NAMALWA (cell line): ENCODE data around the gene HCLS1.
"Not testable (repeated sequence)": the region's sequence is repeated elsewhere in the genome, so short reads cannot be mapped to it uniquely, and the experiment has no call there.

Source experiments
- DNase-seq: peaks from one replicate; pipeline ENCODE4 v3.0.0-alpha.2; 2015; ENCODE audit warnings: low spot score

Gene HCLS1, protein sequence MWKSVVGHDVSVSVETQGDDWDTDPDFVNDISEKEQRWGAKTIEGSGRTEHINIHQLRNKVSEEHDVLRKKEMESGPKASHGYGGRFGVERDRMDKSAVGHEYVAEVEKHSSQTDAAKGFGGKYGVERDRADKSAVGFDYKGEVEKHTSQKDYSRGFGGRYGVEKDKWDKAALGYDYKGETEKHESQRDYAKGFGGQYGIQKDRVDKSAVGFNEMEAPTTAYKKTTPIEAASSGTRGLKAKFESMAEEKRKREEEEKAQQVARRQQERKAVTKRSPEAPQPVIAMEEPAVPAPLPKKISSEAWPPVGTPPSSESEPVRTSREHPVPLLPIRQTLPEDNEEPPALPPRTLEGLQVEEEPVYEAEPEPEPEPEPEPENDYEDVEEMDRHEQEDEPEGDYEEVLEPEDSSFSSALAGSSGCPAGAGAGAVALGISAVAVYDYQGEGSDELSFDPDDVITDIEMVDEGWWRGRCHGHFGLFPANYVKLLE

DNA sequence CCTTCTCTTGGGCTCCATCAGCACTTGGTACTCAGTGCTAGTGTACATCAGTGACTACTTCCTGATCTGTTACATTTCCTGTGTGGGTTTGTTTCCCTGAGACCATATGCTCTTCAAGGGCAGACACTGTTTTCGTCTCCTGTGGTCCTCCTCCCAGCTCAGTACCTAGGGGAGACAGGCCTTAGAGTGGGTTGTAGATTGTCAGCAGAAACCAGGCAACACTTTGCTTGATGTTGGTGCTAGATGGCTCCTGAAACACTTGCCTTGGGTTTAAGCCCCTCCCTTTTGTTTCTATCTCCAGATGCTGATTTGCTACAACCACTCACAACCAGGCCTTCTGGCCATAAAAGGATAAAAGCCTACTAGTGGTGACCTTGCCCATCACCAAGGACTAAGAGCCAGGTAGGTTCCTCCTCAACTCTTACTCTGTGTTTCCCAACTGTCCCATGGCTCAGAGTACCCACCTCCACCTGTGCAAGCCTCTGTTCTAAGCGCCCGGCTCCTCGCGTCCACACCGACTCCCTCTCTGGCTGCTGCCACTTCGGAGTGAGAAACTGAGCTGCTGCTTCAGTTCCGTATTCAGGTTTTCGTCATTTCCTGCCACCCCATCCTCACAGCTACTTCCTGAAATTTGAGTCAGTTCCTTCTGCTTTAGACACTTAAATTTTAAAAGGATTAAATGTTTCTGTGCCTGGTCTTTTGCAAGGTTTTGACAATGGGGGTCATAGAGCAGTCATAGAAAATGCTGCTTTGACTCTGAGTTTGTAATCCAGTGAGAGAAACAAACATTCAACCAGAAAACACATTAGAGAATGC is at the start of gene HCLS1:
HCLS1 (minus strand) TSS at position 548 of the 816 bp plus-strand sequence. CDS start 2,556 bp downstream, outside the sequence.
- peak; percentile 93 for DNase-seq

DNA sequence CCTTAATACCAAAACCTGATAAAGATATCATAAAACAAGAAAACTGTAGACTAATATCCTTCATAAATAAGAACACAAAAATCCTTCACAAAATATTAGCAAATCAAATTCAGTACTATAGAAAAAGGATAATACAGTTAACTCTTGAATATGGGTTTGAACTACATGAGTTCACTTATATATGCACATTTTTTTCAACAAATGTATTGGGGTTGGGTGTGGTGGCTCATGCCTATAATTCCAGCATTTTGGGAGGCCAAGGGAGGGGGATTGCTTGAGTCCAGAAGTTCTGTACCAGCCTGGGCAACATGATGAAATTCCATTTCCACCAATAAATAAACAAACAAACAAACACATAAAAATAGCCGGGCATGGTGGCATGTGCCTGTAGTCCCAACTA is 49.6 kb upstream of the HCLS1 start:
- no peak for DNase-seq

DNA sequence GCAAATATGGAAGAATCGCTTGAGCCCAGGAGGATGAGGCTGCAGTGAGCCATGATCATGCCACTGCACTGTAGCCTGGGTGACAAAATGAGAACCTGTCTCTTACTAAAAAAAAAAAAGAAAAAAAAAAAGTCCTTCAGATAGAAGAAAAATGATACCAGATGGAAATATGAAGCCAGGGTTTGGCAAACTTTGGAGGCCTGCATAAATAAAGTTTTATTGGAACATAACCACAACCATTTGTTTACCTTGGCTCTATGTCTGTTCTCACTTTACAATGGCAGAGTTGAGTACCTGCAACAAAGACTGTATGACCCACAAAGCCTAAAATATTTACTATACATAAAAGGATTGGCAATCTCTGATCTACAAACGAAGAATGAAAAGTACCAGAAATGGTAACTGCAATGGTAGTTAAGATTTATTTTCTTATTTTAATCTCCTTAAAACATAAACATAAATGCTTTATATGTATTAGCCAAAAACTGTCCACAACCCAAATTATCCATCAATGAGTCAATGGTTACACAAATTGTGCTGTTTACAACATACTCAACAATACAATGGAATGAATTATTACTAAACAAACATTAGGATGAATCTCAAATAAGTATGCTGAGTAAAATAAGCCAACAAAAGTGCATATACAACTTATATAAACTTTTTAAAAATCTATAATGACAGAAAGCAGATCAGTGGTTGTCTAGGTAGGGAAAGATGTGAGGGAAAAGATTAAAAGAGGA is 47.0 kb upstream of the HCLS1 start:
- DNase-seq: no peak

DNA sequence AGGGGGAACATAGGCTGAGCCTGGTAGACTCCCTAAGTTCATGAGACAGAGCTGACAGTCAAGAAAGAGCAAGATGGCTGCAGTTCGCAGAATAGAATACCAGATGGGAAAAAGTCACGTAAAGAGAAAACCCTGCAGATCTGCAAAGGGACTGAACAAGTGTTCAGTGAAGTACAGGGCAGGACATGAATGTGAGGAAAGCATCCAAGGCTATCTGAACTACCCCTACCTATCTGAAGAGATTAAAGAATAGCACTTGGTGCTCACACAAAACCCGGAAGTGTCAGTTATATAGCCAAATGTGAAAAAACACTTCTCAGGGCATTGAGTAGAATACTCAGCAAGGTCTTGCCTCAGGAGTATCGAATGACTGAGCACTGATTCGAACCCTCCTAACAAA is 44.8 kb upstream of the HCLS1 start:
- no peak for DNase-seq

DNA sequence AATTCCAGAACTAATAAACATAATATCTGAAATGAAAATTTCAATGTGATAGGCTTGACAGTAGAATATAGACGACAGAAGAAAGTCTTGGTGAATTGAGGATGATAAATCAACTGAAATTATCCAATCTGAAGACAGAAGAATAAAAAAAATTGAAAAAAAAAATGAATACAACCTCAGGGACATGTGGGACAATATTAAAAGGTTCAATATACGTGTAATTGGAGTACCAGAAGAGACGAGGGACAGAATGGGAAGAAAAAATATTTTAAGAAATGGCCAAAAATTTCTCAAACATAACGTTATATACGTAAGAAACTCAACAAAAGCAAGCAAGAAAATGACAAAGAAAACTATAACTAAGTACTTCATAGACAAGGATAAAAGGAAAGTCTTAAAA is 43.3 kb upstream of the HCLS1 start:
- DNase-seq: no peak

DNA sequence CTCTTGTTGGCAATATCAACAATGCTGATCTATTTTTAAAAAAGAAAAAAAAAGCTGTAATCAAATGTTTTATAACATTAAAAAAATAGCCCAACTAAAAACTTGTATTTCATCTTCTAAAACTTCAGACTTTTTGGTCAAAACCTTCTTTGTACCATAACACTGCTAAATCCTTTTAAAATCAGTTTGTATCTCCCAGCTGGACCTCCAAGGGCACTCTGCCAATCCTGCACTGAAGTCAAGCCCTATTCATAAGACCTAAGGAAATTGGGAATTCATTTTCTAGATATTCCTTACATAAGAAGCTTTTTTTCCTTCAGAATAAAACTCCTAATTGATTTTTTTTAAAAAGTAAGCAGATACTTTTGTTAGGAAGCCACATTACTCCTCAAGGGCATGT is 38.2 kb upstream of the HCLS1 start:
- no peak for DNase-seq

DNA sequence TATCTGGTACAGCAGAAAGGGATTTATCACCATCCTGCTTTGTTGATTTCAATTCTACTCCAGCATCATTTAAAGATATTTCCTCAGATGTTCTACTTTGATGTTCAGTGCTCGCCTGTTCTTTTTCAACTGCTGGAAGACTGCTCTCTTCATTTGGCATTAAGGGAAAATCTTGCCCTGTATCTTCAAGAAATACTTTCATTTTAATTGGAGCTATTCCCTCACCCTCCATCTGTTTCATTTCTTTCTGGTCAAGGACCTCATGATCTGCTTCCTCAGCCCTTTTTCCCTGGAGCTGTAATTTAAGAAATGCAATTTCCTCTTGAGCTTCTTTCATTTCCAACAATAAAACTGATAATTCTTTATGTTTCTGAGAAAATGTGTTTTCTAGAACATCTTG is 37.8 kb upstream of the HCLS1 start:
- DNase-seq: no peak

DNA sequence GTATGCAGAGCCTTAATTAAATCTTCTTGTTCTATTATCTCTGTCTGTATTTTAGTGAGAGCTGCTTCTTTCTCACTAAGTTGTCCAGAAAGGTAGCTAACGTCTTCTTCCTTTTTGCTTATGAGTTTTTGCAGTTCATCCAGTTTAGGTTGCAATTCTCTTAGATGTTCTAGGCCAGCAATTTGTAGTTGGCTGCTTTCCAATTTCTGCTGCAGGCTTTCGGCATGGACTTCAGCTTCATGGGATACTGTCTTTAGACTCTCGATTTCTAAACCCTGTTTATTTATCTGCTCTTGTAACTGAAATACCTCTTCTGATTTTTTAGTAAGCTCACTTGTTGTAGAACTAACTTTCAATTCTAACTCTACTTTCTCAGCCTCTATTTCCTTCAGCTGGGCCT is 35.5 kb upstream of the HCLS1 start:
- DNase-seq: no peak

DNA sequence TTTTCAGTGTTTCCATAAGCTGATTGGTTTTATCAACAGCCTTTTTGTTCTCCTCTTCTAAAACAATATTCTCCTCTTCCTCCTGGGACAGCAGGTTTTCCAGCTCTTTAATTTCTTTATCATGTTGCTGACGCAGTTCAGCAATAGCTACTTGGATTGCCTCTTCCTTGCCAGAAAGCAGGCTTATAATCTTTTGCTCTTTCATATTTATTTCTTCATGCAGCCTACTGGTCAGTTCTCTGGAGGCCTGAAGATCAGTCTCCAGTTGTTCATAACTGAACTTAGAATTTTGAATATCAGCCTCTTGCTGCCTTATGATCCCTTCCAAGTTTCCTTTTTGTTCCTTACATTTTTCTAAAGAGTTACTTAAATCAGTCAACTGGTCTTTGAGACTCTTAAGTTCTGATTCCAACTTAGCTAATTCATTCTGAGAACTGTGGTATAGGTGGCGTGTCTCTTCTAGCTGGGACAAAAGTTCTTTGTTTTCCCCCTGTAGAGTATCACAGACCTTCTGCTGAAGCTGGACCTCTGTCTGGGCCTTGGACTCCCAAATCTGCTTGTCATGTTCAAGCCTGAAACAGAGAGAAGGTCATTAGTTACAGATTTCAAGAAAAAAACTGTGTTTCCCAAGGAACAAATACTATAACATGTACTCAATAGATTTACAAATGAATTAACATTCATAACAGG is 31.5 kb upstream of the HCLS1 start:
- no peak for DNase-seq

DNA sequence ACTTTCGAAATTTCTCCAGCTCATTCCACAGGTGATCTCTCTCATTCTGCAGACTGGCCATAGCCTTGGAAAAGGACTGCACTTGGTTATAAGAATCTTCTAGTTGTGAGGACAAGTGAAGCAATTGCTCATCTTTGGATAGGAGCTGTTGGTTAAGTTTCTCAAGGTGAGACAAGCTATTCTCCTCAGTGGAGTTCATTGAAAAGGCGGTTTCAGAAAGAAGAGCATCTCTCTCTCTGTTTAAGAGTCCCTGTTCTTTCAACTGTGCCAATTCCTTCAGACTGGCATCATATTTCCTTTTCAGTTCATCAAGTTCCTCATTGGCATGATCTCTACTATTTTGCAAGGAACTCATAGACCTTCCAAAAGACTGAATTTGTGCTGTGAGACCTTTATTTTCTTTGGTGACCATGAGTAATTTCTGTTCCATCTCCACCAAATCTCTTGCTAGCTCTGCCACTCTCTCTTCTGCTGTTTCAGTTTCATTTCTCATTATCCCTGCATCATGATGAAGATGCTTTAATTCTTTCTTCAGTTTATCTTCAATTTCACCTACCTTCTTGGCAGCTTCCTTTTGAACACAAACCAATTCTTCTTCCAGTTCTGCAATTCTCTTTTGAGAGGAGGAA is 30.2 kb upstream of the HCLS1 start:
- DNase-seq: no peak

DNA sequence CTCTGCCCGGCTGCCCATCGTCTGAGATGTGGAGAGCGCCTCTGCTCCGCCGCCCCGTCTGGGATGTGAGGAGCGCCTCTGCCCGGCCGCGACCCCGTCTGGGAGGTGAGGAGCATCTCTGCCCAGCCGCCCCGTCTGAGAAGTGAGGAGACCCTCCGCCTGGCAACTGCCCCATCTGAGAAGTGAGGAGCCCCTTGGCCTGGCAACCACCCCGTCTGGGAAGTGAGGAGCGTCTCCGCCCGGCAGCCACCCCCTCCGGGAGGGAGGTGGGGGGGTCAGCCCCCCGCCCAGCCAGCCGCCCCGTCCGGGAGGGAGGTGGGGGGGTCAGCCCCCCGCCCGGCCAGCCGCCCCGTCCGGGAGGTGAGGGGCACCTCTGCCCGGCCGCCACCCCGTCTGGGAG is 28.0 kb upstream of the HCLS1 start:
- DNase-seq: not testable (repeated sequence)

DNA sequence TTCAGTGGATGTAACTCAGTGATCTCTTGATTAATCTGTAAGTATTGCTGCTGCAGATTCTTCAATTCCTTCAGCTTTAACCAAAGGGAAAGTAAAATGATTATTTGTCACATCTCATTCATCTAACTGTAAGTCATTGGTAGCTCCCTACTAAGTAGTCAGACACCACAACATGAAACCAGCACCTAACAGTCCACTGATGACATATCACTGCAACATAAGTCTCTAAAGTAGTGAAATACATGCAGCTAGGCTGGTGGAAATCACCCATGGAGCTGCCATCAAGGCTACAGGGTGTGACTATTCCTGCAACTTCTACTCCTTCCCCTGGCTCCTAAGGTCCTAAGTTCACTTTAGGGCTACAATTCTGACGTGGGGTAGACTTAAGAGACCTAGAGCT is 21.1 kb upstream of the HCLS1 start:
- DNase-seq: no peak

DNA sequence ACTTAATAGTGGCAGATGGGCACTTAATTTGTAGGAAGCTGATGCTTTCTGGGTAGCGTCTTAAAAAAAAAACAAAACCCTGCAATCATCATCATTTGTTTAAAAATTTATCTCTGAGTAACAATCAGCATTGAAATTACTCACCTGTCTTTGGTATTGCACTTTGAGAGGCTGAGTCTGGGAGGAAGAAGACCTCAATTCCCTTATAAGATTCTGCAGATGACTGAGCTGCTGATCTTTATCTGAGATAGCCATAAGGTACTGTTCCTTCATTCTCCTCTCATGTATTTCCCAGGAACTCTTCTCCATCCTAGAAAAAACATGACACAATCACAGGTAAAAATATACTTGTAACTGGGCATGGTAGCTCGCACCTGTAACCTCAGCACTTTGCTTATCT is 16.4 kb upstream of the HCLS1 start:
- no peak for DNase-seq

DNA sequence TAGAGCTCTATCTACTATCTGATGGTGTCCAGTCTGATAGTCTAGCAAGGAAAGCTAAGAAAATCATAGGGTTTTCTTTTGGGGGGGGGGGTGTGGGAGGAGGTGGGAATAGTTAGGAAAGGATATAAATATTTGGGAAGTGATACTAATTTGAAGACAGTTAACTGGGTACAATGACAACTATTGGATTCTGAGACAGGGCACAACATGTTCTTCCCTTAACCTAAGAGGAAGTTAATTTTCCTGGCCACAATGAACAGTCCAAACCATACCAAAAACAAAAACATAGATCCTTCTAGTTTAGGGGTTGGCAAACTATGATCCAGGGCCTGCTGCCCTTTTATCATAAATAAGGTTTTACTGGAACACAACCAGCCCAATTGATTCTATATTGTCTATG is 10.0 kb upstream of the HCLS1 start:
- no peak for DNase-seq

DNA sequence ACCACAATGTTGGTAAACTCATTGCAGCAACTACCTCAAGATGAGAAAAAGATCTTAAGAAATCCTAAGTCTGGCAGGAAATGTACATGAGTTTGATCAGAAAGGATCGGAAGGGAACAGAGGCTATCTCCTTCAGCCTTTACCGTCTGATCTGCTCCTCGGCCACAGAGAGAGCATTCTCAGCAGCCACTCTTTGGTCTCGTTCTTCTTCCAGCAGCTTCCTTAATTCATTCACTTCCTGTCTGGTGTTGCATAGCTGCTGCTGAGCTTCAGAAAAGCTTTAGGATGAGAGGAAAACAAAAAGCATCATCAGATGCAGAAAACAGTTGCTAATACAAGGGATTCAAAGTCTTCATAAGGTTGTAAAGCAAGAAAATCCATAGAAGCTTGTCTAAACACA is 6.6 kb upstream of the HCLS1 start:
- no peak for DNase-seq

DNA sequence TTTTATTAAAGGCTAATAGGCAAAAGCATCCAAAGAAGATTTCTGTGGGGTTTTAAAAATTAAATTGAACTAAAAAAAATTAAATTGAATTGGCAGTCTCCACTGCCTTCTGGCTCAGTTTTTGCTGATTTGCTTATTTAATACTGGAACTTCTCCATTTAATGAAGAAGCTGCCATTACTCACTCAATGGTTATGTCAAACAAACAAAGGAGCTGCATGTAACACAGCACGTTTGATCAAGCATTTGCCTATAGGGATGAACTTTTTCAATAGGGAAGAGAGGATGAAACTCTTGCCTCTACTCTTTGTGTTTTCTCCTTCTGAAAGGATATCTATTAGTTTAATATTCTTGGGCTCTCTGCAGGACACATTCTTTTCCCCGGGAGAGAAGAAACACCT is 4.8 kb upstream of the HCLS1 start:
- no peak for DNase-seq

DNA sequence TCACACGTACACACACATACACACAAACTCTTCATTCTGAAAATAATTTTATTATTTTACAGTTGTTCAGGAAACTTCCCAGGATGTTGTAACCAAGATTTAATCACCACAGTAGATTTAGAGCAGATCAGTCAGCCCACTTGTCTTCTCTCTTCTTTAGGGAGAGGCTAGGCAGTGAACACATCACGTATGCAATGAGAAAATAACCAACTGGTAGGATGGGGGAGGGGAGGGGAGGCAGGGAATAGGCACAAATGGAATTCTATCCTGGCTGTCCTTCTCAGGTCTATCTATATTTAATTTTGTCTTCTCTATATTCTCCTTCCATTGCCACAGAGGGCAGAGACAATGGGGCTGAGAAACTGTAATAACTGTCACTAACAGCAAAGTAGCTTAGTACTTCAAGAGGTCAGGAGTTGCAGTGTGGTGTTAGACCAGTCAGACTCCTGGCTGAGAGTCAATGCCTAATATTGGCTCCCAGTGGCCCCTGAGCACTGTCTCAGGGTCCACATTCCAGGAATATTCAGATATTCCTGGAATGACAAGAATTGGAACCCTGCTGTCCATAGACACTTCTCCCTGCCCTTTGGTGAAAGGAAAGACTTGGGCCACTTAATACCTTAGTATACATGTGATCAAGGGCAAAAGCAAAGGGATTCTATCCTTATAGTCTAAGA is 2.6 kb upstream of the HCLS1 start:
- DNase-seq: no peak

DNA sequence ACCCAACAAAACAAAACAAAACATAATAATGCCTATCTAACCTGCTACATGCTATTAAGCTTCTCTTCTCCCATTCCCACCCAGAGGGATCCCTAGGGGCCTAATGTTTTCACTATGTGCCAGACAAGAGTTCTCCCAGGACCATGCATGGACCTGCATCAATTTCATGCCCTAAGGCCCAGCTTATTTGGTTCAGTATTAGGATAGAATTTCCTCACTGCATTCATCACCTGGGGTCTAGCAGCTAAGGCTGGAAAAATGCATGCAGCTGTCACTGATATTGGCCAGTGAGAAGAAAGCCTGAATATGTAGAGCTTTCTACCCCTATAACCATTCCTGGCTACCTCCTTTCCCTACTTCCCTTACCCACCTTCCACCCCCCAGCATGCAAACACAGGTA is 2.0 kb upstream of the HCLS1 start:
- DNase-seq: no peak

DNA sequence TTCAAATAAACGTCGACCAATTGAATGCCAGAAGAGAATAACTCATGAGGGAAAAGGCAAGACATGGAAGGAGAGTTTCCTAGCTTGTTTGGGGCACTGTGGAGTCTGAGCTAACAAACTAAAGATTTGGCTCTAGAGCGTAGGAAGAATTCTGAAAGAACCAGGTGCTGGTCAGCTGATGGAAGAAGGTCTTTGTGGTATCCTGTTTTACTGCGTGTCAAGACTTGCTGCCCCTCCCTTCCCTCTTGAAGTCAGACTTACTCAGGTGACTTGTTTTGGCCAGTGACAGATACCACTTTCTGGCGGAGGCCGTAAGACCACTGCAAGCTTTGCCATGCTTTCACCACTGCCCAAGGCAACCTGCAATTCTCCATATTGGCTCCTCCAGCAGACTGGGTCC is 673 bp upstream of the HCLS1 start:
- peak; percentile 30 for DNase-seq

DNA sequence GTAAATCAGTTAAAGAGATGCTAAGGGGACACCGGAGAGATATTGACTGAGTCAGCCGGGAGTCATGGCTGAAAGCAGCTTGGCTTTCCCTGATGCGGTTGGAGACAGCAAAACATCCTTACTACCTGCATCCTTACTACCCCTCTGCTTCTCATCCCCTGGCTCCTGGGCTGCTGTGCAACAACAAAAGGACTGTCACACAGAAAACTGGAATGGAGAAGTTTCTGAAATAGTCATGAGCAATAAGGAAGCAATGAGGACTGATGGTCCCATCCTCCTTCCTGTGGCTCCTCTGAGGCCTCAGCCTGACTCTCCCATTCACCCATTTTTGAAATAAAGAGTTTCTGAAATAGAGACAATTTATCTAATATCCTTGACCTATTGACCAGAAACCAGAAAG is 1.1 kb downstream of the HCLS1 start:
- no peak for DNase-seq
